H9 (cell line): Measurements from ENCODE around the gene TNIK. TPM values are rescaled to one million over a fixed set of nuclear protein-coding genes. Genes with fewer than 3 reads are reported as not detected.

Experiments used
- DNase-seq: peaks from one replicate; pipeline ENCODE4 v3.0.0-alpha.2; 2017
- H2AFZ ChIP-seq: one replicate; pipeline ENCODE4 v1.6.1; 2013; ENCODE audit warnings: mild to moderate bottlenecking, low read length, control low read depth, moderate library complexity
- H2AK5ac ChIP-seq: 2 replicates; pipeline ENCODE4 v1.6.1; 2013; ENCODE audit warnings: low read length, control low read depth, mixed read lengths; ENCODE audit not compliant: insufficient read length
- H2BK120ac ChIP-seq: one replicate; pipeline ENCODE4 v1.6.1; 2013; ENCODE audit warnings: low read depth, mild to moderate bottlenecking, low read length, control low read depth, inconsistent platforms; ENCODE audit not compliant: poor library complexity, severe bottlenecking
- H2BK12ac ChIP-seq: 2 replicates; pipeline ENCODE4 v1.6.1; 2013; ENCODE audit warnings: low read length, control low read depth, mixed read lengths, low read depth; ENCODE audit not compliant: insufficient read length
- H2BK15ac ChIP-seq: 2 replicates; pipeline ENCODE4 v1.6.1; 2013; ENCODE audit warnings: low read depth, low read length, control low read depth
- H2BK20ac ChIP-seq: one replicate; pipeline ENCODE4 v1.6.1; 2013; ENCODE audit warnings: low read depth, mild to moderate bottlenecking, low read length, control low read depth, inconsistent platforms; ENCODE audit not compliant: poor library complexity, severe bottlenecking
- H2BK5ac ChIP-seq: 2 replicates; pipeline ENCODE4 v1.6.1; 2013; ENCODE audit warnings: low read length, control low read depth, mixed read lengths; ENCODE audit not compliant: insufficient read length
- H3K14ac ChIP-seq: 2 replicates; pipeline ENCODE4 v1.6.1; 2013; ENCODE audit warnings: low read length, control low read depth; ENCODE audit not compliant: insufficient read depth
- H3K18ac ChIP-seq: 2 replicates; pipeline ENCODE4 v1.6.1; 2013; ENCODE audit warnings: low read depth, mild to moderate bottlenecking, mixed read lengths, low read length, control low read depth; ENCODE audit not compliant: insufficient read length
- H3K23ac ChIP-seq: 2 replicates; pipeline ENCODE4 v1.6.1; 2013; ENCODE audit warnings: low read length, control low read depth, mixed read lengths, low read depth; ENCODE audit not compliant: insufficient read length
- H3K23me2 ChIP-seq: 2 replicates; pipeline ENCODE4 v1.6.1; 2013; ENCODE audit warnings: low read depth, mild to moderate bottlenecking, mixed read lengths, low read length, control low read depth; ENCODE audit not compliant: insufficient read length, poor library complexity, severe bottlenecking
- H3K27ac ChIP-seq: 2 replicates; pipeline ENCODE4 v1.5.1; 2013; ENCODE audit warnings: low read length, control low read depth, mixed read lengths, low read depth; ENCODE audit not compliant: insufficient read length
- H3K27me3 ChIP-seq: 2 replicates; pipeline ENCODE4 v1.6.1; 2013; ENCODE audit warnings: low read length, control low read depth, inconsistent platforms; ENCODE audit not compliant: insufficient read depth
- H3K4ac ChIP-seq: 2 replicates; pipeline ENCODE4 v1.6.1; 2013; ENCODE audit warnings: low read depth, mild to moderate bottlenecking, control low read depth, inconsistent platforms, low read length, moderate library complexity
- H3K4me1 ChIP-seq: 2 replicates; pipeline ENCODE4 v1.6.1; 2013; ENCODE audit warnings: low read length, control low read depth, inconsistent platforms; ENCODE audit not compliant: insufficient read depth
- H3K4me2 ChIP-seq: 2 replicates; pipeline ENCODE4 v1.6.1; 2013; ENCODE audit warnings: low read length, control low read depth, mixed read lengths; ENCODE audit not compliant: insufficient read length, insufficient read depth
- H3K56ac ChIP-seq: 2 replicates; pipeline ENCODE4 v1.6.1; 2013; ENCODE audit warnings: low read depth, mild to moderate bottlenecking, mixed read lengths, low read length, control low read depth; ENCODE audit not compliant: insufficient read length
- H3K79me1 ChIP-seq: 2 replicates; pipeline ENCODE4 v1.6.1; 2013; ENCODE audit warnings: low read depth, mild to moderate bottlenecking, moderate library complexity, low read length, control low read depth, inconsistent platforms; ENCODE audit not compliant: insufficient read depth, poor library complexity, severe bottlenecking
- H3K79me2 ChIP-seq: 2 replicates; pipeline ENCODE4 v1.6.1; 2013; ENCODE audit warnings: low read length, control low read depth, inconsistent platforms; ENCODE audit not compliant: insufficient read depth
- H3K9ac ChIP-seq: 2 replicates; pipeline ENCODE4 v1.6.1; 2013; ENCODE audit warnings: low read length, control low read depth, mixed read lengths; ENCODE audit not compliant: insufficient read length; ENCODE audit errors: extremely low read depth
- H3K9me3 ChIP-seq: one replicate; pipeline ENCODE4 v1.6.1; 2013; ENCODE audit warnings: low read depth, low read length, inconsistent platforms; ENCODE audit not compliant: control insufficient read depth
- H3T11ph ChIP-seq: one replicate; pipeline ENCODE4 v1.6.1; 2013; ENCODE audit warnings: mild to moderate bottlenecking, low read length, control low read depth, inconsistent platforms
- H4K20me1 ChIP-seq: one replicate; pipeline ENCODE4 v1.6.1; 2013; ENCODE audit not compliant: control insufficient read depth, insufficient read length, insufficient read depth
- H4K5ac ChIP-seq: 2 replicates; pipeline ENCODE4 v1.6.1; 2013; ENCODE audit warnings: low read depth, mild to moderate bottlenecking, mixed read lengths, low read length, control low read depth; ENCODE audit not compliant: insufficient read length
- H4K8ac ChIP-seq: replicated peaks from 2 replicates; pipeline ENCODE4 v1.6.1; 2013; ENCODE audit warnings: low read length, control low read depth, mixed read lengths, low read depth; ENCODE audit not compliant: insufficient read length
- H4K91ac ChIP-seq: 2 replicates; pipeline ENCODE4 v1.6.1; 2013; ENCODE audit warnings: low read depth, mild to moderate bottlenecking, moderate library complexity, mixed read lengths, low read length, control low read depth; ENCODE audit not compliant: insufficient read length
- H3K27ac Mint-ChIP-seq, 3 experiments: 2 replicates in 2 of 3; 3 replicates in 1 of 3; pipeline ENCODE4 v1.8.0; 2020 to 2021; ENCODE audit warnings: mixed read lengths in 3 of 3, mild to moderate bottlenecking in 1 of 3, moderate library complexity in 1 of 3
- H3K27me3 Mint-ChIP-seq: 2 replicates; pipeline ENCODE4 v1.8.0; 2021; ENCODE audit warnings: low read depth, mild to moderate bottlenecking, moderate library complexity, mixed read lengths
- H3K36me3 Mint-ChIP-seq, 3 experiments: 2 replicates in 2 of 3; 3 replicates in 1 of 3; pipeline ENCODE4 v1.8.0; 2020 to 2021; ENCODE audit warnings: low read depth in 3 of 3, mixed read lengths in 3 of 3; ENCODE audit not compliant: insufficient read depth in 1 of 3
- H3K4me1 Mint-ChIP-seq, 2 experiments: 2 replicates each; pipeline ENCODE4 v1.8.0; 2020; ENCODE audit warnings: mixed read lengths in 2 of 2
- H3K4me3 Mint-ChIP-seq, 2 experiments: 2 replicates in 1 of 2; 3 replicates in 1 of 2; pipeline ENCODE4 v1.8.0; 2020 to 2021; ENCODE audit warnings: mild to moderate bottlenecking in 2 of 2, mixed read lengths in 2 of 2, moderate library complexity in 1 of 2
- H3K9me3 Mint-ChIP-seq, 2 experiments: 2 replicates in 1 of 2; 3 replicates in 1 of 2; pipeline ENCODE4 v1.8.0; 2020; ENCODE audit warnings: mild to moderate bottlenecking in 2 of 2, mixed read lengths in 2 of 2, moderate library complexity in 1 of 2
- WGBS: extraction: QIAGEN DNeasy Blood & Tissue Kit; methylation state at CpG from one replicate; pipeline ENCODE4 v1.1.7; 2013; ENCODE audit warnings: missing lambda C conversion rate, low lambda C conversion rate, mixed read lengths; ENCODE audit not compliant: insufficient read length; ENCODE audit errors: extremely low coverage; 5-methylcytosine and 5-hydroxymethylcytosine counted together
- total RNA-seq: library from RNA; stranded (reverse); gene quantifications from 2 replicates; pipeline ENCODE4 v1.2.1, GENCODE V29; 2021
- TF ChIP-seq, protein P1 (sequence below): fragments of 200-600 bp; sonication (generic); conservative IDR thresholded peaks from 3 replicates; pipeline ENCODE4 v1.8.0; 2021; ENCODE audit warnings: antibody characterized with exemption, mild to moderate bottlenecking

Gene TNIK
- total RNA-seq, 1 experiment from 2014 or later = 15.9 TPM

GRCh38 chr3:171267104-171267503, 193.1 kb downstream of the TNIK start:
- Histone ChIP-seq H3K4ac (no peak overlapping the region), H4K8ac (no peak overlapping the region), H2BK15ac (no peak overlapping the region), H4K5ac (no peak overlapping the region), H2BK12ac (no peak overlapping the region), H3K23me2 (no peaks in the 10 kb centered on the region), H3K56ac (no peak overlapping the region), H2BK20ac (no peak overlapping the region), H2BK5ac (no peak overlapping the region), H2BK120ac (no peak overlapping the region), H4K20me1 (no peaks in the 10 kb centered on the region), H3K4me1 (peaks cover 12% of the 10 kb centered on the region; the same call in 1 of the 2 replicates), H3K27ac (no peak overlapping the region), H3K23ac (no peak overlapping the region), H2AFZ (no peak overlapping the region), H2AK5ac (no peak overlapping the region), H3K18ac (no peak overlapping the region), H3T11ph (no peak overlapping the region), H3K14ac (no peak overlapping the region), H4K91ac (no peak overlapping the region), H3K79me2 (no peaks in the 10 kb centered on the region; the same call in 1 of the 2 replicates), H3K9me3 (no peaks in the 10 kb centered on the region), H3K27me3 (no peaks in the 10 kb centered on the region), H3K79me1 (no peaks in the 10 kb centered on the region), H3K9ac (no peak overlapping the region), H3K4me2 (no peak overlapping the region)
- WGBS = no CpG with 5 or more reads among the region's 1 CpG
- TF ChIP-seq, protein P1, sequence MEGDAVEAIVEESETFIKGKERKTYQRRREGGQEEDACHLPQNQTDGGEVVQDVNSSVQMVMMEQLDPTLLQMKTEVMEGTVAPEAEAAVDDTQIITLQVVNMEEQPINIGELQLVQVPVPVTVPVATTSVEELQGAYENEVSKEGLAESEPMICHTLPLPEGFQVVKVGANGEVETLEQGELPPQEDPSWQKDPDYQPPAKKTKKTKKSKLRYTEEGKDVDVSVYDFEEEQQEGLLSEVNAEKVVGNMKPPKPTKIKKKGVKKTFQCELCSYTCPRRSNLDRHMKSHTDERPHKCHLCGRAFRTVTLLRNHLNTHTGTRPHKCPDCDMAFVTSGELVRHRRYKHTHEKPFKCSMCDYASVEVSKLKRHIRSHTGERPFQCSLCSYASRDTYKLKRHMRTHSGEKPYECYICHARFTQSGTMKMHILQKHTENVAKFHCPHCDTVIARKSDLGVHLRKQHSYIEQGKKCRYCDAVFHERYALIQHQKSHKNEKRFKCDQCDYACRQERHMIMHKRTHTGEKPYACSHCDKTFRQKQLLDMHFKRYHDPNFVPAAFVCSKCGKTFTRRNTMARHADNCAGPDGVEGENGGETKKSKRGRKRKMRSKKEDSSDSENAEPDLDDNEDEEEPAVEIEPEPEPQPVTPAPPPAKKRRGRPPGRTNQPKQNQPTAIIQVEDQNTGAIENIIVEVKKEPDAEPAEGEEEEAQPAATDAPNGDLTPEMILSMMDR = no peak
- Mint-ChIP-seq H3K27me3 (no peaks in the 10 kb centered on the region), H3K27ac (peak overlapping the region in 1 of 3 experiments; percentile 54; a peak in 1 of 7 replicates), H3K36me3 (no peaks in the 10 kb centered on the region), H3K4me1 (peaks cover 25 to 27% of the 10 kb centered on the region in 2 experiments), H3K4me3 (no peak overlapping the region), H3K9me3 (no peaks in the 10 kb centered on the region)
- no peak for DNase-seq
